GM18505 (cell line): Measurements from ENCODE around the gene GNA12.
"Not testable (repeated sequence)": the region's sequence is repeated elsewhere in the genome, so short reads cannot be mapped to it uniquely, and the experiment has no call there.

Experiments used
- ATAC-seq: cut with Tn5 transposase; IDR thresholded peaks from one replicate; pipeline ENCODE4 v1.9.1; 2021; ENCODE audit not compliant: unreplicated experiment
- POLR2A ChIP-seq: IDR thresholded peaks from 4 replicates; pipeline ENCODE4 v1.6.1; 2011; ENCODE audit warnings: borderline replicate concordance; ENCODE audit not compliant: insufficient read depth, insufficient read length; ENCODE audit errors: extremely low read depth

The GNA12 gene

GRCh38 chr7:2757904-2758672 lies 86.0 kb downstream of the GNA12 start:
- peak; percentile 62 for ATAC-seq
- TF ChIP-seq POLR2A, result no peak

- ATAC-seq, result no peak
- no peak for TF ChIP-seq POLR2A
These were observed 86.7 kb downstream of the GNA12 start for GRCh38 chr7:2757361-2757903.

- TF ChIP-seq POLR2A, result no peak
- ATAC-seq, result no peak
These were observed 88.6 kb downstream of the GNA12 start for GRCh38 chr7:2755531-2755930.

- TF ChIP-seq POLR2A, result no peak
- ATAC-seq, result no peak
These were observed 89.2 kb downstream of the GNA12 start for GRCh38 chr7:2754912-2755311.

- ATAC-seq, result no peak
- no peak for TF ChIP-seq POLR2A
These were observed 90.0 kb downstream of the GNA12 start for GRCh38 chr7:2754086-2754485.

- no peak for ATAC-seq
- no peak for TF ChIP-seq POLR2A
These were observed 91.0 kb downstream of the GNA12 start for GRCh38 chr7:2753148-2753547.

- no peak for ATAC-seq
- TF ChIP-seq POLR2A, result no peak
These were observed 93.0 kb downstream of the GNA12 start for GRCh38 chr7:2751086-2751485.

- ATAC-seq, result no peak
- TF ChIP-seq POLR2A, result no peak
These were observed 94.1 kb downstream of the GNA12 start for GRCh38 chr7:2750004-2750407.

- ATAC-seq, result not testable (repeated sequence)
These were observed 95.4 kb downstream of the GNA12 start for GRCh38 chr7:2748684-2749083.

GRCh38 chr7:2743523-2744185 lies 100.5 kb downstream of the GNA12 start:
- ATAC-seq, result not testable (repeated sequence)

- ATAC-seq, result no peak
- no peak for TF ChIP-seq POLR2A
These were observed 105.2 kb downstream of the GNA12 start for GRCh38 chr7:2738766-2739549.

GRCh38 chr7:2737771-2738540 lies 106.2 kb downstream of the GNA12 start:
- no peak for ATAC-seq
- TF ChIP-seq POLR2A, result no peak

GRCh38 chr7:2737005-2737743 lies 106.9 kb downstream of the GNA12 start:
- not testable (repeated sequence) for ATAC-seq
